ENCODE data around the gene MFSD2B.
"Not testable (repeated sequence)": the region's sequence is repeated elsewhere in the genome, so short reads cannot be mapped to it uniquely, and the experiment has no call there.

MFSD2B gene

GRCh38 chr2:24020244-24020643 lies 10.4 kb downstream of the MFSD2B start:
- no peak for DNase-seq

DNA sequence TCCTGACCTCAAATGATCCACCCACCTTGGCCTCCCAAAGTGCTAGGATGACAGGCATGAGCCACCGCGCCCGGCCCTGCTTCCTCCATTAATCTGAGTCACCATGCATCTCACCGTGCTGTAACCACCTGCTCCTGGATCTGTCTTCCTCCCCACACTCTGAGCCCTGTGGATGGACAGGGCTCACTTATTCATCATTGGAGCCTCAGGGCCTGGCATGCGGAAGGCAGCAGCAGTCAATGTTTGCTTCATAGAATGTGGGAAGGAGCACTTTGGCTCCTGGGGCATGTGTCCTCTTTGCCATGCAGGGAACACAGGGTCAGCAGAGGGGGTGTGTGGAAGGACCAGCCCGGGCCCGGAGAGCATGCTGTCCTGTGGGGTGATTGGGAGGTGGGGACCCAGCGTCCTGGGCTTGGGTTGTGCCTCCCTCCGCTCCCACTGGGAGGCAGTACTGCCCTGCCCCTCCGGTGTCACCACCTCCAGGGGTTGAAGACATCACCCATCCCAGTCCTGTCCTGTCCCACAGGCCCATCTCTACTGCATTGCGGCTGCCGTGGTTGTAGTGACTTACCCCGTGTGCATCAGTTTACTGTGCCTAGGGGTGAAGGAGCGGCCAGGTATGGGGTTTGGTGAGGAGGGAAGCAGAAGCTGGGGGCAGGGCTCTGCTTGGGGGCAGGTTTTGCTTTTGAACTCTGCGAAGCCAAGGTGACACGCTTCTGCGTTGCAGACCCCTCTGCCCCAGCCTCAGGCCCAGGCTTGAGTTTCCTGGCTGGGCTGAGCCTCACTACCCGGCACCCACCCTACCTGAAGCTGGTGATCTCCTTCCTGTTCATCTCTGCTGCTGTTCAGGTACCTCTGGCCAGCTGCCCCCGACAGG lies 11.5 kb downstream of the MFSD2B start:
- DNase-seq = no peak

DNA sequence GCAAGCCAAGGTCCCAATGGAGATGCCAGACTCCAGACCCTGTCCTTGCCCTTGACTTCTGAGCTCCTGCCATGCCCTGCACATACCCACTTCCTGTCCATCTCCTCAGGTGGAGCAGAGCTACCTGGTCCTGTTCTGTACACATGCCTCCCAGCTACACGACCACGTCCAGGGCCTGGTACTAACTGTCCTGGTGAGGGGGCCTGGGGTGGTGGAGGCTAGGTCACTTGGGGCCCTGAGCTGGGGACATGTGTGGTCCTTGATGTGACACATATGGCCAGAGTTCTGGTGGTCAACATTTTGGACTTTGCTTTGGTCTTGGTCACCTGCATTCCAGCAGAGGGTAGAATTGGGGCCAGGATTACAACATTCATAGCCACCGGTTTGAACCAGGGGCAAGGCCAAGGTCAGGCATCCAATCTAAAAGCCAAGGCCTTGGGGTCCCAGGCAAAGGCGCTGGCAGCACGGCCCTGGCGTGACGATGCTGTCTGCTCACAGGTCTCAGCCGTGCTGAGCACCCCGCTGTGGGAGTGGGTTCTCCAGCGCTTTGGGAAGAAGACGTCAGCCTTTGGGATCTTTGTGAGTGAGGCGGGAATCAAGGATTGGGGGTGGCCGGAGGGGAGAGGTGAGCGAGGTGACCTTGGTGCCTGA lies 12.6 kb downstream of the MFSD2B start:
- no peak for DNase-seq

DNA sequence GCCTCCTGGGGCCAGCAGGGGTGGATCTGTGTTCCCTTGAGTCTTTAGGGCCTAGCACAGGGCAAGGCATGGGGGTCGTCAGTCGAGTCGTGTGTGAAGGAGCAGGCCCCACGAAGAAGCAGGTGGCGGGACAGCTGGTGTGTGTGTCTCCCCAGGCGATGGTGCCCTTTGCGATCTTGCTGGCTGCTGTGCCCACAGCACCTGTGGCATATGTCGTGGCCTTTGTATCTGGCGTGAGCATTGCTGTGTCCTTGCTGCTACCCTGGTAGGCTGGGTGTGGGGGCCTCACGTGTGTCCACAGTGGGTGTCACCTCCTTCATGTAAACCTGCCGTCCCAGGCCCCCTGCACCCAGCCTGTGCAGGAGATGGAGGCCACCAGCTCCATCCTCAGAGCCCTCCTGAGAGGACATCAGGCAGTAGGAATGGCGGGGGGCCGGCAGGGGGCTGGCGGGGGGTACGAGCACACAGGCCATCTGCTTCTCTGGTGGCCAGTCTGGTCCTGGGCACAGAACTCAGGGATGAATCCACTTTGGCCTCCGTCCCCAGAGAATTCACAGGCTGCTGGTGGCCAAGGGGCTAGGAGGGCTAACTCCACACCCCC lies 13.2 kb downstream of the MFSD2B start:
- DNase-seq = no peak

GRCh38 chr2:24024018-24024417 lies 14.1 kb downstream of the MFSD2B start:
- no peak for DNase-seq

DNA sequence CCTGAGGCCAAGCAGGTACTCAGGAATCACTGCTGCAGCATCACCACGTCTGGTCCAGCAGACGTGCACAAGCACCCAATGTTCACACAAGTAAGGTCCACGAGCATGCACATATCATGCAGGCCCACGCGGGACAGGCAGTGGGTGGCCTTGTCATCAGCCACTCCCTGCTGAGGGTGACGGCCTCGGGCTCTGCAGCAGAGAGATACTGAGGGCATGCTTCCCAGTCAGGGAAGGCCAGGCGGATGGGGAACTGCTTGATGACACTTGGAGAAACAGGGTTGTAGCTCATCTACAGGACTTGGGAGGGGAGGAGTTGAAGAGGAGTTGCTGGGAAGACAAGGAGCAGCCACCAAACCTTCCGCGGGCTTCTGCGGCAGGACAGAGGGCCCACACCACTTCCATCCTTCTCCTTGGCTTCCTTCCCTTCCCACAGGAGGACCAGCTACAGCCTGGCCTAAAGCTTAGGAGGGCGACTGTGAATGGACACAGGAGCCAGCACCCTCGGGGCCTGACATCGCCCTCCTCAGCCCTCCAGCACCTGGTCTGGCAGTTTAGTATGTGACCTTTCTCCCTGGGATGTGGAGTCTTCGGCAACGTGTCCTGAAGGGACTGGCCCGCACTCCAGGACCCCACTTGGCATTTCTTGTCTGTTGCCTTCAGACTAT lies 15.2 kb downstream of the MFSD2B start:
- DNase-seq = no peak

DNA sequence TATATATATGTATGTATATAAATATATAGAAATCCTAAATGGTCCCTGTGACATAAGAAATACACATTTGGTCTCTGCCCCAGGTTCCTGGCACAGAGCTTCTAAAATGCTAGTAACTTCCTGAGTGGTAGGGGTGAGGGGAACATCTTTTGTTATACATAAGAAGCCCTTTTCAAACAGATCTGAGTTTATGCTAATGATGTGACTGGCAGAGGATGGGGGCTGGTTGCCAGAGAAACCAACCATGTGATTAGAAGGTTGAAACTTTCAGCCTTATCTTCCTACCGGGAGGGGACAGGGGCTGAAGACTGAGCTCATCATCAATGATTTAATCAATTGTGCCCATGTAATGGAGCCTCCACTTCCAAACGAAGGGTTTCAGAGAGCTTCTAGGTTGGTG lies 16.3 kb downstream of the MFSD2B start:
- no peak for DNase-seq

DNA sequence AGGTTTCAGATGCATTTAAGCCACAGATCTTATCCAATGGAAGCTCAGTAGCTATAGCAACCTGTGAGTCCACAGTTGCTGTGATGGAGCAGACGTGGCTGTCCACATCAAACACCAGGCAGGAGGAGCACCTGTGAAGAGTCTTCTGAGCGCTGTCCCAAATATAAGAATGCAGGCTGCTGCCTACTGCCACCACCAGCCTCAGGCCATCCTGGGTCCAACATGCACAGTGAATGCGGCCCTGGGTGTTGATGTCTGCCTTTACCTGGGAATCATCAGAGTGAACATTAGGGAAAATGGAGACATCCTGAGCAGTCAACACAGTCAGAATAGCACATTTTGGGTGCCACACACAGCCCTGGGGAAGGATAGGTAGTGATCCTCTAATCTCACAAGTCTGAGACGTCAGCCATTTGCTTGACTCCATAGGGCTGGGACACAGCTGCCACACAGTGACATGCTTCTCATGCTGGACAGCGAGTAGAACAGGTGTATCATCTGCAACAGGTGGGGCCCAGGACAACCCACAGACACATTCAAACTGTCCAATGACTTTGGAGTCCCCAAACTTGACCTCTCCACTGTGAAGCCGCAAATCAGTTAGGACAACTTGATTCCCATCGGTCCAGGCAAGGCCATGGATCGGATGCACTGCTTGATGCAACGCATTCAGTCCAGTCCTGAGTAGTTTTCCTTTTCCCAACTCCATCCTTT lies 29.1 kb downstream of the MFSD2B start:
- DNase-seq = no peak

GRCh38 chr2:24040511-24040910 lies 30.6 kb downstream of the MFSD2B start:
- no peak for DNase-seq

DNA sequence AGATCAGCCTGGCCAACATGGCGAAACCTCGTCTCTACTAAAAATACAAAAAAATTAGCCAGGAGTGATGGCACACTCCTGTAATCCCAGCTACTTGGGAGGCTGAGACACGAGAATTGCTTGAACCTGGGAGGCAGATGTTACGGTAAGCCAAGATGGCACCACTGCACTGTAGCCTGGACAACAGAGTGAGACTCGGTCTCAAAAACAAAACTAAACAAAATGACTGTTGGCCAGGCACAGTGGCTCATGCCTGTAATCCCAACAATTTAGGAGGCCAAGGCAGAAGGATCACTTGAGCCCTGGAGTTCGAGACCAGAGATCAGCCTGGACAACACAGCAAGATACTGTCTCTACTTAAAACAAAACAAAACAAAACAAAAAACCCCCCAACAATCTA lies 33.2 kb downstream of the MFSD2B start:
- DNase-seq = not testable (repeated sequence)

DNA sequence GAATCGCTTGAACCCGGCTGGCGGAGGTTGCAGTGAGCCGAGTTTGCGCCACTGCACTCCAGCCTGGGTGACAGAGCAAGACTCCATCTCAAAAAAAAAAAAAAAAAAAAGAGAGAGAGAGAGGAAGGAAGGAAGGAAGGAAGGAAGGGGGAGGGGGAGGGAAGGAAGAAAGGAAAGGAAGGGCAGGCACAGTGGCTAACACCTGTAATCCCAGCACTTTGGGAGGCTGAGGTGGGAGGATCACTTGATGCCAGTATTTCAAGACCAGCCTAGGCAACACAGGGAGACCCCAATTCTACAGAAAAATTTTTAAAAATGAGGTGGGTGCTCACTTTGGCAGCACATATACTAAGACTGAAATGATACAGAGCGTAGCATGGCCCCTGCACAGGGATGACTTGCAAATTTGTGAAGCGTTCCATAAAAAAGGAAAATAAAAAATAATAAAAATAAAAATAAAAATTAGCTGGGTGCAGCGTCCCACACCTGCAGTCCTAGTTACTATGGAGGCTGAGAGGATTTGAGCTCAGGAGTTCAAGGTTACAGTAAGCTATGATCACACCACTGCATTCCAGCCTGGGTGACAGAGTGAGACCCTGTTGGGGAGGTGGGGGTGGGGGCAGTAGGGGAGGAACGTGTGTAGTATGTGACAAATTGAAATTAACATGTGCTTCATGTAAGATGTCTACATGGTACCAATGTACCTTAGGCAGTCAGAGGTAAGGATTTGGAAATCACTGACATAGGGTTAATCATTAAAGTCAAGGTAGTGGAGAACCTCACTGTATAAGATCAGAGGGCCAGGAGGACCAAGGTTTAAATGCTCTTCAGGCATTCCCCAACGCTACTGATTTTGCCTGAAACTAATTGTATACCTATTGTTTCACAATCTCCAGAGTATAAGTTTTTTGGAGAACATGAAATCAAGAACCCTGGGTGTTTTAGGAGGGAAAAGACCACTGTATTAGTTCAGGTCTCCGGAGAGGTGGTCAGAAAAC lies 35.9 kb downstream of the MFSD2B start:
- no peak for DNase-seq

- DNase-seq = no peak
Measured at GRCh38 chr2:24046599-24046929, 36.7 kb downstream of the MFSD2B start.

DNA sequence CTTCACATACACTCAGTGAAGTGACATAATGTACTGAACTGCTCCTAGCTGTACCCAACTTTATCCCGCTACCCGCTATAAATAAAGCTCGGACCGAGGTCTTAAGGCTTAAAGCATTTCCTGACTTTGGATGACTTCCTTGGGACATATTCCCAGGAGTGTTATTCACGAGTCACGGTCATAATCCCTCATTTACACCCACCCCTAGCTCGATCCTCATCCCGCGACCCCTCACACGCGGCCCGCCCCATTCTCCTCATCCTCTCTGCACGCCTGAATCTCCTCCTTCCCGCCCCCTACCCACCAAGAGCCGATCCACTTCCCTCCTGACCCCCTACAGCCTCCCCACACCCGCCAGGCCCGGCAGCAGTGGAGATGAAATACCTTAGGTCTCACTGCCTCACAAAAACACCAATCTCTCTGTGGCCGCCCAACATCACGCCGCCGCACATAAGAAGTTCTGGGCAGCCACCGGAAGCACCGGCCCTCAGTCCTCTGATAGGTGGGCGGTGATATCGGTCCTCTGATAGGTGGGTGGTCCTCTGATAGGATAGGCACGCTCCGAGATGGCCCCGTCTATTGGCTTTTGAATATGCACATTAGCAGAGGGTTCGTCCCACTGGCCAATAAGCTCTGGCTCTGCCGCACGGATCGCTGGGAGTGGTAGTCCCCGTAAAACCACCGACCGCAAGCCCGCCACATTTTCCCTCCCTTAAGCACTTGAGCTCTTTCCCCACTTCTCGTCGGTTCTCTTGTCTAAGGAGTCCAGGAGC lies 37.2 kb downstream of the MFSD2B start, which contains the start of gene WDCP:
Gene WDCP, minus strand, starts transcription at position 462 of the 773 bp plus-strand sequence. CDS start 7,897 bp downstream, outside the sequence.
- peak; percentile 91 for DNase-seq

DNA sequence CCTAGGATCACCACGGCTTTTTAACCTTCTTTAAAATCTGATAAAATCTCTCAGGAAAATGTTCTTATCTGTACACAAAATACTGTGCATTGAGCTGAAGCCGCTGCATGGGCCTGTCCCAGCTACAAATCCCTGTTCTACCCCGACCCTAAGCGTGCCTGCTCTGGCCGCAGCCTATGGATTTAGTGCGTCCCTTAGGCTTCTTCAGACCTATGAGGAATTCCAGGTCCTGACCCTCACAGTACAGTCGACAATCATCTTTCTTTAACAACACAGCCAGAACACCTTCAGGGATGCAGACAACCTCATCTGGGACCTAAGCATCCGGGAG lies 37.8 kb downstream of the MFSD2B start:
- DNase-seq = no peak

DNA sequence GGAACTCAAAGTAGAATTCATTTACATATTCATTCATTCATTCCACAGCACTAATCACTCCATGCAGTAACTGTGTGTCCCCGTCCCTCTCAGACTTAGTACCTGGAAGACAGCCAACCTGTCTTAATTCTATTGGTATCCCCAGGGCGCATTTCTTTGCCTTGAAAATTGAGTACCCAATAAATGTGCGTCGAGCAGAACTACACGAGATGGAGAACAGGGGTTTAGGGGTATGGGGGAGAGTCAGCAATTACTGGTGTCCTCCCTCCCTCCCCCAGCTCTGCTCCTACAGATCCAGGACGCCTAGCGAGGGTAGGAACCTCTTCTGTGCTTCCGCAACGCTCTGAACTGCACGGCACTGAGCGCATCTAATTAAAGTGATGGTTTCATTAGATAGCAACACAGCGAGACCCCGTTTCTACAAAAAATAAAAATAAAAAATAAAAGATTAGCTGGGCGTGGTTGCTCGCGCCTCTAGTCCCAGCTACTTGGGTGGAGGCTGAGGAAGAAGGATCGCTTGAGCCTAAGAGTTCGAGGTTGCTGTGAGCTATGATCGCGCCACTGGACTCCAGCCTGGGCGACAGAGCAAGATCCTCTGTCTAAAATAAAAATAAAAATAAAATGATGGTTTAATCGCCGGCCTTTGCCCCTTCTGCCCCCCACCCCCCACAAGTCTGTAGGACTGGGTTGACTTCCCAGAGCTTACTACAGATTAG lies 39.0 kb downstream of the MFSD2B start:
- DNase-seq = no peak

DNA sequence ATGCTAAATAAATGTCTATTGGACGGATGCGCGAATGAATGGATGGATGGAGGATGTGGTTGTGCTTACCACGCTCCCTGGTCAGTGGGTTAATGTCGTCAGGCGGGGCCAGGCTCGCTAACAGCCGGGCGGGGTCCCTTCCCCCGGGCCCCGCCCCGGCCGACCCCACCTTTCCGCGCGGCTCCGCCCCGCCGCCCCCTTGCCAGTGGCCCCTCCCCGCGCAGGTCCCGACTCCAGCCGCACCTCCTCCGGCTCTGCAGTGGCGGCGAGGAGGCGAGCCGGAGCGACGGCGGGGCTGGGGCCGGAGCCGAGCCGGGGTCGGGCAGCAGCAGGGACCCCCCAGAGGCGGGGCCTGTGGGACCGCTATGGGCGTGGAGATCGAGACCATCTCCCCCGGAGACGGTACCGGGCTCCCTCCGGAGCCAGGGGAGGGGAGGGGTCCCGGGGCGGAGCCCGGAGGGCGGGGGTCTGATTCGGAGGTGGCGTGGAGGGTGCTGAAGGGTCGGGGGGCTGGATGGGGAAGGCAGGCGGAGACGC lies 39.7 kb downstream of the MFSD2B start, which contains the start of gene FKBP1B:
Gene FKBP1B, plus strand, starts transcription at position 257 of the 537 bp plus-strand sequence. Its CDS starts 109 bp downstream, at position 366.
- DNase-seq = peak; percentile 11

DNA sequence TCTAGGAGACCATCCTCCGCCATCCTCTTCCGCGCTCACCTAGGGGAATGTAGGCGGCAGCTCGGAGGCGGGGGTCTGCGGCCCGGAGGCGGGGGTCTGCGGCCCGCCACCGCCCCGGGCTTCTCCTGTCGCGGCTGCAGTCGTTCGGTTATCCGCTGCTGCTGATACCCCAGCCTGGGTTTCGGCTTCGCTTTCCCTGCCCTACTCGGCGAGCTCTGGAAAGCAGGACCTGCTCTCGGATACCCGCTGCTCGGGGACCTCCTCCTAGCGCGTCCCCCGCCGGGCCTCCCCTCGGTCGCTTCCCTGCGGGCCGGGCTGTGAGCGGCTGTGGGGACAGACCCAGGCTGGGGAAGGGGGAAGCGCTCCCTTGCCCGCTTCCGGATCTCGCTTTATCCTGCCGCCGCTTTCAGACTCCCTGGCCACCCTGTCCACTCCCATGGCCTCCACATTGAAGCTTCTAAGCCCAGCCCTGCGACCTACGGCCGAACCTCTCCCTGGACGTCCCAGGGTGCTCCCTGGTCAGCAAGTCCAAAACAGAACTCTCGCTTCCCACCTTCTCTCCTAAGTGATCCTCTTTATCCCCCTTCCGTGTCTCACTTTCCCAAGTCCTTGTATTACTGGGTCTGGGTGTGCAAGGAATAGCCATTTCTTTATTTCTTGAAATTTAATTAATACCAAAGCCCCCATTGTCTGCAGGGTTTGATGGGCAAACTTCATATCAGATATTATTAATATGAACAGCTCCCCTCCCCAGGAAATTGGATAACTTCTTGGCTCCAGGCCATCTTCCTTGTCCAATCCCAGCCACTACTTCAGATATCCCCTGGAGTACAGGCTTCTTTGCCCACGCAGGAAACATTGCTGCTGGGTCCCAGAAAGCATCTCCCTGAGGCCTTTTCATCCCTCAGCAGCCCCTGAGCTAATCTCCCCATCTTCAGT lies 40.4 kb downstream of the MFSD2B start:
- DNase-seq = no peak

- DNase-seq = no peak
Measured at GRCh38 chr2:24051833-24052232, 41.9 kb downstream of the MFSD2B start.
